Loucy (cell line): ENCODE results near the gene ARHGAP24.
A peak's percentile ranks its signal among the peaks of the same experiment; 100 is the strongest.

ENCODE experiments used
- H2AFZ ChIP-seq: fragments of 200-600 bp; sonication (generic); 2 replicates; pipeline ENCODE4 v1.6.0; 2016; ENCODE audit warnings: antibody characterized with exemption, mild to moderate bottlenecking, low read length, moderate library complexity
- H3F3A ChIP-seq: fragments of 200-600 bp; 2 replicates; pipeline ENCODE4 v1.6.0; 2016; ENCODE audit warnings: antibody characterized with exemption, low read depth, mild to moderate bottlenecking
- H3K27me3 ChIP-seq: fragments of 200-600 bp; sonication (generic); 2 replicates; pipeline ENCODE4 v1.6.1; 2014; ENCODE audit warnings: low read length, mild to moderate bottlenecking; ENCODE audit not compliant: insufficient read depth, poor library complexity, severe bottlenecking
- H3K36me3 ChIP-seq: fragments of 200-600 bp; sonication (generic); 2 replicates; pipeline ENCODE4 v1.6.1; 2016; ENCODE audit warnings: low read length; ENCODE audit not compliant: insufficient read depth
- H3K4me1 ChIP-seq: fragments of 200-600 bp; sonication (generic); 2 replicates; pipeline ENCODE4 v1.5.1; 2014; ENCODE audit warnings: low read length, mild to moderate bottlenecking; ENCODE audit not compliant: insufficient read depth, poor library complexity, severe bottlenecking
- H3K4me2 ChIP-seq: fragments of 200-600 bp; sonication (generic); 2 replicates; pipeline ENCODE4 v1.6.0; 2014; ENCODE audit warnings: antibody characterized with exemption, low read length, low read depth, mild to moderate bottlenecking; ENCODE audit not compliant: poor library complexity, severe bottlenecking
- H3K4me3 ChIP-seq: fragments of 200-600 bp; sonication (generic); 2 replicates; pipeline ENCODE4 v1.5.1; 2014; ENCODE audit warnings: low read length, mild to moderate bottlenecking, mixed read lengths; ENCODE audit not compliant: poor library complexity, severe bottlenecking
- H3K79me2 ChIP-seq: fragments of 200-600 bp; sonication (generic); 2 replicates; pipeline ENCODE4 v1.6.1; 2014; ENCODE audit warnings: low read length; ENCODE audit not compliant: insufficient read depth
- H3K9ac ChIP-seq: fragments of 200-600 bp; sonication (generic); 2 replicates; pipeline ENCODE4 v1.6.0; 2014; ENCODE audit warnings: mild to moderate bottlenecking, low read depth, low read length, moderate library complexity; ENCODE audit not compliant: poor library complexity, severe bottlenecking
- H3K9me2 ChIP-seq: fragments of 200-600 bp; sonication (generic); replicated peaks from 2 replicates; pipeline ENCODE4 v1.6.1; 2016; ENCODE audit warnings: low read depth, low read length, mixed read lengths
- H3K9me3 ChIP-seq: fragments of 200-600 bp; sonication (generic); 2 replicates; pipeline ENCODE4 v1.6.1; 2014; ENCODE audit warnings: mild to moderate bottlenecking, antibody characterized with exemption, low read length, low read depth; ENCODE audit not compliant: insufficient read depth
- H4K20me1 ChIP-seq: fragments of 200-600 bp; sonication (generic); 2 replicates; pipeline ENCODE4 v1.6.0; 2014; ENCODE audit warnings: antibody characterized with exemption, low read length, mild to moderate bottlenecking; ENCODE audit not compliant: insufficient read depth, poor library complexity, severe bottlenecking
- EZH2phosphoT487 ChIP-seq: fragments of 200-600 bp; IDR thresholded peaks from 2 replicates; pipeline ENCODE4 v1.6.1; 2018; ENCODE audit warnings: antibody characterized with exemption, mild to moderate bottlenecking, moderate library complexity, borderline replicate concordance
- TF ChIP-seq, protein P1 (sequence below): fragments of 200-600 bp; sonication (generic); conservative IDR thresholded peaks from 2 replicates; pipeline ENCODE4 v1.5.1; 2014; ENCODE audit warnings: mild to moderate bottlenecking, antibody characterized with exemption, low read length

ARHGAP24 gene

DNA sequence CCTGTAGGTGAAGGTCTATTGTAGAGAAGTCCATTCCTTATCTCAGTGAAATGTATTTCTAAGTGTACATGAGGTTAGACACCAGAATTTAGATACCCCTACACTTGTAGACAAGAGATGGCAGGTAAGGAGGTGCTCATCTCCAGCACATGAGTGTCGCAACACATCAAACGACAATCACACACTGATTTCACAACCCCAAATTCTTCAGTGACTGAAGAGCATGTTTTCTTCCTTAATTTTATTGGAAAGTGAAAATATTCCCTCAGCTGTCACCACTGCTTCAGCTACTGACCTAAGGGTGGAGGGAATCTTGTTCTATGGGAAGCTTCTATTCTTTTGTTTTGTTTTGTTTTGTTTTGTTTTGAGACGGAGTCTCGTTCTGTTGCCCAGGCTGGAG is 280.3 kb downstream of the ARHGAP24 start:
- Histone ChIP-seq H3K9me3 (no peaks in the 10 kb centered on the region), H3K27me3 (no peaks in the 10 kb centered on the region), H3K4me2 (no peak overlapping the region), H4K20me1 (no peaks in the 10 kb centered on the region), H3K4me1 (no peaks in the 10 kb centered on the region), H3F3A (no peaks in the 10 kb centered on the region), H3K36me3 (no peaks in the 10 kb centered on the region), H3K4me3 (no peak overlapping the region), H2AFZ (no peak overlapping the region), H3K9me2 (no peaks in the 10 kb centered on the region), H3K9ac (no peak overlapping the region), H3K79me2 (no peaks in the 10 kb centered on the region)
- TF ChIP-seq, protein P1, sequence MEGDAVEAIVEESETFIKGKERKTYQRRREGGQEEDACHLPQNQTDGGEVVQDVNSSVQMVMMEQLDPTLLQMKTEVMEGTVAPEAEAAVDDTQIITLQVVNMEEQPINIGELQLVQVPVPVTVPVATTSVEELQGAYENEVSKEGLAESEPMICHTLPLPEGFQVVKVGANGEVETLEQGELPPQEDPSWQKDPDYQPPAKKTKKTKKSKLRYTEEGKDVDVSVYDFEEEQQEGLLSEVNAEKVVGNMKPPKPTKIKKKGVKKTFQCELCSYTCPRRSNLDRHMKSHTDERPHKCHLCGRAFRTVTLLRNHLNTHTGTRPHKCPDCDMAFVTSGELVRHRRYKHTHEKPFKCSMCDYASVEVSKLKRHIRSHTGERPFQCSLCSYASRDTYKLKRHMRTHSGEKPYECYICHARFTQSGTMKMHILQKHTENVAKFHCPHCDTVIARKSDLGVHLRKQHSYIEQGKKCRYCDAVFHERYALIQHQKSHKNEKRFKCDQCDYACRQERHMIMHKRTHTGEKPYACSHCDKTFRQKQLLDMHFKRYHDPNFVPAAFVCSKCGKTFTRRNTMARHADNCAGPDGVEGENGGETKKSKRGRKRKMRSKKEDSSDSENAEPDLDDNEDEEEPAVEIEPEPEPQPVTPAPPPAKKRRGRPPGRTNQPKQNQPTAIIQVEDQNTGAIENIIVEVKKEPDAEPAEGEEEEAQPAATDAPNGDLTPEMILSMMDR: no peak
- no peak for TF ChIP-seq EZH2phosphoT487

DNA sequence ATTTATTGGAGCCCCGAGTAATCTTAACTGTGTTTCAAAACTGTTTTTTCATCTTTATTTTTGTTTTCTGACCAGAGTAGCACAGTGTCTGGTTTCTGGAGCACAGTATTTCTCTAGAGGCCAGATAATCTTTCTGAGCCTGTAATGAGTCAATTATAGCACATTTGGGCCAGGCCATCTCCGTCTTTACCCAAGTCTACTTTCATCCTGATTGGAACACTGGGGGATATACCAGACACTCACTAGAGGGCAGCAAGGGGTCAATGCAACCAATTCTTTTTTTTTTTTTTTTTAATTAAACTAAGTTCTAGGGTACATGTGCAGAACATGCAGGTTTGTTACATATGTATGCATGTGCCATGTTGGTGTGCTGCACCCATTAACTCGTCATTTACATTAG is 282.0 kb downstream of the ARHGAP24 start:
- TF ChIP-seq, protein P1: peak; percentile 56
- no peak for TF ChIP-seq EZH2phosphoT487
- no peaks in the 10 kb centered on the region for H3K9me2 ChIP-seq

DNA sequence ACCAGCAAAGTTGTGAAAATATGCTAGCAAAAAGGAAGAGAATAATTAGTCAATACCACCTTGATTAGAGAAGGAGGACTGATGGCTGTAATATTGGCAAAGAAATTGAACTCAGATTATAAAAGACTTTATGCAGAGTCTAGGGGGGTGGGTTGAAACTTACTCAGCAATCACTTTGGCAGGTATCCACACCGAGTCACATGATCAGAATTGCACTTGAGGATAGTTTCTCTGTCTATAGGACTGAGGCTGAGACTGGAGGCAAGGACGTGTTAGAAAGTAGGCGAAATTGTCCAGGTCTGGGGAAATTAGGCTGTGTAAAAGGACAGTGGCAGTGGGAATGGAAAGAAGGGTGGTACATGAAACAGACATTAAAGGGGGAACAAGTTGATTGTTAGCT is 284.4 kb downstream of the ARHGAP24 start:
- H3F3A ChIP-seq: no peaks in the 10 kb centered on the region
- no peak overlapping the region for H3K9ac ChIP-seq
- TF ChIP-seq EZH2phosphoT487: no peak
- TF ChIP-seq, protein P1: no peak
- no peaks in the 10 kb centered on the region for H3K27me3 ChIP-seq
- no peaks in the 10 kb centered on the region for H3K79me2 ChIP-seq
- H3K36me3 ChIP-seq: no peaks in the 10 kb centered on the region
- no peak overlapping the region for H3K4me2 ChIP-seq
- H3K9me2 ChIP-seq: no peaks in the 10 kb centered on the region
- H4K20me1 ChIP-seq: no peaks in the 10 kb centered on the region
- no peaks in the 10 kb centered on the region for H3K4me1 ChIP-seq
- H3K4me3 ChIP-seq: no peak overlapping the region
- no peak overlapping the region for H2AFZ ChIP-seq
- no peaks in the 10 kb centered on the region for H3K9me3 ChIP-seq

More for the DNA sequence above, 282.0 kb downstream of the ARHGAP24 start:
- H4K20me1 ChIP-seq: no peaks in the 10 kb centered on the region
- H3F3A ChIP-seq: no peaks in the 10 kb centered on the region
- H3K4me1 ChIP-seq: no peaks in the 10 kb centered on the region
- no peaks in the 10 kb centered on the region for H3K36me3 ChIP-seq
- no peak overlapping the region for H3K9ac ChIP-seq
- no peaks in the 10 kb centered on the region for H3K79me2 ChIP-seq
- H2AFZ ChIP-seq: no peak overlapping the region
- no peak overlapping the region for H3K4me3 ChIP-seq
- H3K9me3 ChIP-seq: no peaks in the 10 kb centered on the region
- H3K4me2 ChIP-seq: no peak overlapping the region
- no peaks in the 10 kb centered on the region for H3K27me3 ChIP-seq
